Thyroid gland (tissue), 4 donors: ENCODE data around the gene COG5. TPM values are rescaled to one million over a fixed set of nuclear protein-coding genes. Genes with fewer than 3 reads are reported as not detected.

Source experiments
- DNase-seq, 2 donors: peaks; one replicate each; pipeline ENCODE4 v3.0.0-alpha.2; 2019
- H3K27ac ChIP-seq, 3 donors: fragments of 200-600 bp; sonication (generic); 1 replicate in 2 of 3; 2 replicates in 1 of 3; pipeline ENCODE4 v1.5.1; 2016 to 2019; ENCODE audit warnings: mild to moderate bottlenecking in 1 of 3, moderate library complexity in 1 of 3
- H3K27me3 ChIP-seq: fragments of 200-600 bp; sonication (generic); one replicate; pipeline ENCODE4 v1.5.1; 2019
- H3K36me3 ChIP-seq, 2 donors: fragments of 200-600 bp; sonication (generic); one replicate each; pipeline ENCODE4 v1.5.1; 2016 to 2019
- H3K4me1 ChIP-seq, 2 donors: fragments of 200-600 bp; sonication (generic); one replicate each; pipeline ENCODE4 v1.5.1; 2017 to 2019
- H3K4me3 ChIP-seq, 3 donors: fragments of 200-600 bp; sonication (generic); replicated peaks in 1 of 3; 1 replicate in 2 of 3; 2 replicates in 1 of 3; pipeline ENCODE4 v1.5.1; 2016; ENCODE audit warnings: mild to moderate bottlenecking in 1 of 3
- H3K9me3 ChIP-seq: fragments of 200-600 bp; sonication (generic); one replicate; pipeline ENCODE4 v1.5.1; 2017
- CTCF ChIP-seq, 6 experiments: fragments of 200-600 bp in 3 of 6; fragments of 450-650 bp in 3 of 6; sonication (generic) in 3 of 6; IDR thresholded peaks; one replicate each; pipeline ENCODE4 v1.5.1; 2016 to 2019; ENCODE audit warnings: antibody characterized with exemption in 6 of 6, mild to moderate bottlenecking in 2 of 6, inconsistent platforms in 1 of 6, moderate library complexity in 1 of 6
- POLR2A ChIP-seq, 2 donors: fragments of 450-650 bp; IDR thresholded peaks; one replicate each; pipeline ENCODE4 v1.6.1; 2017; ENCODE audit warnings: antibody characterized with exemption in 2 of 2, mild to moderate bottlenecking in 2 of 2, moderate library complexity in 1 of 2
- WGBS, 2 donors: methylation state at CpG; one replicate each; pipeline ENCODE4 v1.1.5; 2017; 5-methylcytosine and 5-hydroxymethylcytosine counted together
- intact Hi-C: fragments of 100-400 bp; cut with DNase I; formaldehyde crosslinking; loops from one replicate; pipeline ENCODE4 v1.15.1; 2023
- total RNA-seq, 4 donors: library from RNA; depleted of rRNA; stranded (reverse); fragments of >200 nt; gene quantifications; one replicate each; pipeline ENCODE4 v1.2.3, GENCODE V29; 2016

COG5 gene
- total RNA-seq, 4 donors from 2014 or later: 108 to 268 (median 148) TPM

- DNase-seq: no peak
- Histone ChIP-seq H3K9me3 (no peaks in the 10 kb centered on the region), H3K27me3 (no peaks in the 10 kb centered on the region), H3K4me3 (no peak overlapping the region), H3K36me3 (peaks cover 18 to 36% of the 10 kb centered on the region in 2 donors), H3K4me1 (peaks cover 8 to 14% of the 10 kb centered on the region in 2 donors), H3K27ac (no peak overlapping the region)
- TF ChIP-seq CTCF (IDR thresholded peaks at IDR 0.05) (no peak), POLR2A (IDR thresholded peaks at IDR 0.05) (no peak)
- WGBS, 2 donors: 80% methylated on average over 3 of the region's 3 CpGs
- intact Hi-C loops: no loop called here
Observed at GRCh38 chr7:107206706-107207105, 357.0 kb downstream of the COG5 start.

DNA sequence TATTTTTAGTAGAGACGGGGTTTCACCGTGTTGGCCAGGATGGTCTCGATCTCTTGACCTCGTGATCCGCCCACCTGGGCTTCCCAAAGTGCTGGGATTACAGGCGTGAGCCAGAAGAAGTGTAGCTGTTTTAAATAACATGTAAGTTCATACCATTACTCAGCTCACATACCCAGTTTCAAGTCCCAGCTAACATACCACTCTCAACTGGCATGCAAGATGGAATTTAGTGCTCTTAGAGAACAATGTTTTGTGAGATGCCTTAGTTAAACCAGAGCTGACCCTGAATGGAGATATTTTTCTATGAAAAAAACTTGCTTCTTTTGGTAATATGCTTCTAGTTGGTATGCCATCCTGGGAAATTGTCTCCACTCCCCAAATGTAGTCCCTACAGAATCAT is 357.6 kb downstream of the COG5 start:
- H3K4me3 ChIP-seq: no peak overlapping the region
- 92 to 98% methylated on average over 6 of the region's 6 CpGs for WGBS, 2 donors
- H3K4me1 ChIP-seq: peaks cover 8 to 14% of the 10 kb centered on the region in 2 donors
- DNase-seq: no peak
- H3K27ac ChIP-seq: no peak overlapping the region
- intact Hi-C loops: no loop called here
- TF ChIP-seq CTCF (IDR thresholded peaks at IDR 0.05): no peak
- TF ChIP-seq POLR2A (IDR thresholded peaks at IDR 0.05): no peak
- H3K36me3 ChIP-seq: peaks cover 23 to 42% of the 10 kb centered on the region in 2 donors
- H3K27me3 ChIP-seq: no peaks in the 10 kb centered on the region
- no peaks in the 10 kb centered on the region for H3K9me3 ChIP-seq

- TF ChIP-seq POLR2A (IDR thresholded peaks at IDR 0.05): no peak
- TF ChIP-seq CTCF (IDR thresholded peaks at IDR 0.05): no peak
- H3K36me3 ChIP-seq: peaks cover 32 to 38% of the 10 kb centered on the region in 2 donors
- no peaks in the 10 kb centered on the region for H3K27me3 ChIP-seq
- H3K9me3 ChIP-seq: no peaks in the 10 kb centered on the region
- H3K4me3 ChIP-seq: no peak overlapping the region
- 92 to 97% methylated on average over 7 of the region's 7 CpGs for WGBS, 2 donors
- no peak for DNase-seq
- peaks cover 8 to 11% of the 10 kb centered on the region in 2 donors for H3K4me1 ChIP-seq
- intact Hi-C loops: no loop called here
- no peak overlapping the region for H3K27ac ChIP-seq
Observed at GRCh38 chr7:107203607-107204006, 360.1 kb downstream of the COG5 start.

- Histone ChIP-seq H3K36me3 (peaks cover 33 to 51% of the 10 kb centered on the region in 2 donors), H3K27ac (no peak overlapping the region), H3K9me3 (no peaks in the 10 kb centered on the region), H3K4me1 (no peaks in the 10 kb centered on the region), H3K4me3 (no peak overlapping the region), H3K27me3 (no peaks in the 10 kb centered on the region)
- peak; percentile 23 to 35 for DNase-seq
- TF ChIP-seq POLR2A (IDR thresholded peaks at IDR 0.05) (no peak), CTCF (IDR thresholded peaks at IDR 0.05) (peak in 3 of 6 experiments; percentile 19 to 43 (median 32))
- intact Hi-C loops: no loop called here
- 77 to 87% methylated on average over 4 of the region's 4 CpGs for WGBS, 2 donors
Observed at GRCh38 chr7:107201795-107202450, 361.8 kb downstream of the COG5 start.

DNA sequence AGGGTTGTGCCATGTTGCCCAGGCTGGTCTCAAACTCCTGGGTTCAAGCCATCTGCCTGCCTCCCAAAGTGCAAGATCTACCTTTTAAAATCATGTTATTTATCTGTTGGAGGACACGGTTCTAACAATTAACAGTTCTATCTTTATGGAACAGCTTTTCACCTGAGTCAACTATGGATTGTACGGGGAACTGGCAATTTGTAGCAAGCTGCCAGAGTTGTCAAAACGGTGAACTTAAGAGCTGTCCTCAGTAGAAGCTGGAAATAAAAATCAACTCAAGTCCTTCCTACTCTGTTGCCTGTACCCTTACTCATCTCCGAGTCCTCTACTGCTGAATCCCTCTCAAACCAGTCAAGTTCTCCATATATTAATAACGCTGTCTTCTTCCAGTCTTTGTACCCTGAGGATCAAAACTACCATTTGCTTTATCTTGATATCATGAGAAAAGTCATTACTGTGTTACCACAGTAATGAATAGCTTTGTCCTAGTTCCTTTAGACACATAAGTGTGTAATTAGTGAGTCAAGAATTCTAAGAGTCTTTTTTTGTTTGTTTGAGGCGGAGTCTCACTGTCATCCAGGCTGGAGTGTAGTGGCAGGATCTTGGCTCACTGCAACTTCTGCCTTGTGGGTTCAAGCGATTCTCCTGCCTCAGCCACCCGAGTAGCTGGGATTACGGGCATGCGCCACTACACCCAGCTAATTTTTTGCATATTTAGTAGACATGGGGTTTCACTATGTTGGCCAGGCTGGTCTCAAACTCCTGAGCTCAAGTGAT is 366.7 kb downstream of the COG5 start:
- Histone ChIP-seq H3K27me3 (no peaks in the 10 kb centered on the region), H3K4me3 (no peak overlapping the region), H3K4me1 (no peaks in the 10 kb centered on the region), H3K27ac (no peak overlapping the region), H3K36me3 (peaks cover 40 to 41% of the 10 kb centered on the region in 2 donors), H3K9me3 (no peaks in the 10 kb centered on the region)
- intact Hi-C loops: no loop called here
- TF ChIP-seq POLR2A (IDR thresholded peaks at IDR 0.05): no peak
- no peak for DNase-seq
- 91 to 92% methylated on average over 10 of the region's 10 CpGs for WGBS, 2 donors
